ENCODE results near the gene MBD3L3. TPM values are rescaled to one million over a fixed set of nuclear protein-coding genes. Genes with fewer than 3 reads are reported as not detected.
"Not testable (repeated sequence)": the region's sequence is repeated elsewhere in the genome, so short reads cannot be mapped to it uniquely, and the experiment has no call there.

Gene MBD3L3
- total RNA-seq = not detected

GRCh38 chr19:7058576-7058975 is at the start of gene MBD3L3:
MBD3L3 (minus strand) TSS chr19:7058676; CDS start chr19:7058605, 71 bp downstream.
- no CpG with 5 or more reads among the region's 8 CpGs for WGBS
- not testable (repeated sequence) for H3K27me3 ChIP-seq

GRCh38 chr19:7106711-7107657 is 48.5 kb upstream of the MBD3L3 start:
- WGBS = 86% methylated on average over 10 of the region's 10 CpGs
- DNase-seq (ENCODE audit: low spot score in 2 of 2) = no peak
- TF ChIP-seq EP300 (IDR thresholded peaks at IDR 0.05) = no peak
- TF ChIP-seq CTCF (IDR thresholded peaks at IDR 0.05) = no peak
- no peak for TF ChIP-seq POLR2AphosphoS5 (IDR thresholded peaks at IDR 0.05)
- no peak for TF ChIP-seq POLR2A (IDR thresholded peaks at IDR 0.05)
- H3K9me3 ChIP-seq = no peaks in the 10 kb centered on the region
- H3K27ac ChIP-seq = no peak overlapping the region
- H3K27me3 ChIP-seq = no peaks in the 10 kb centered on the region
- H3K4me3 ChIP-seq = no peak overlapping the region
- H3K36me3 ChIP-seq = no peaks in the 10 kb centered on the region
- H3K4me1 ChIP-seq = peaks cover 2% of the 10 kb centered on the region

More at GRCh38 chr19:7058576-7058975, at the start of gene MBD3L3:
- not testable (repeated sequence) for H3K27ac ChIP-seq; H3K4me1 ChIP-seq; H3K9me3 ChIP-seq; DNase-seq (ENCODE audit: low spot score in 2 of 2); H3K36me3 ChIP-seq; H3K4me3 ChIP-seq

- no peak overlapping the region for H3K4me3 ChIP-seq
- H3K4me1 ChIP-seq = peaks cover 2% of the 10 kb centered on the region
- no peaks in the 10 kb centered on the region for H3K9me3 ChIP-seq
- no peak for DNase-seq (ENCODE audit: low spot score in 2 of 2)
- no peaks in the 10 kb centered on the region for H3K27me3 ChIP-seq
- no peak for TF ChIP-seq EP300 (IDR thresholded peaks at IDR 0.05)
- no peak for TF ChIP-seq POLR2A (IDR thresholded peaks at IDR 0.05)
- no peak for TF ChIP-seq POLR2AphosphoS5 (IDR thresholded peaks at IDR 0.05)
- TF ChIP-seq CTCF (IDR thresholded peaks at IDR 0.05) = no peak
- no peak overlapping the region for H3K27ac ChIP-seq
- H3K36me3 ChIP-seq = no peaks in the 10 kb centered on the region
Observed at GRCh38 chr19:7104747-7105447, 46.4 kb upstream of the MBD3L3 start.

GRCh38 chr19:7101498-7102253 is 43.2 kb upstream of the MBD3L3 start:
- H3K4me3 ChIP-seq = no peak overlapping the region
- H3K36me3 ChIP-seq = no peaks in the 10 kb centered on the region
- TF ChIP-seq CTCF (IDR thresholded peaks at IDR 0.05) (no peak), EP300 (IDR thresholded peaks at IDR 0.05) (no peak), POLR2AphosphoS5 (IDR thresholded peaks at IDR 0.05) (no peak), POLR2A (IDR thresholded peaks at IDR 0.05) (no peak)
- no peaks in the 10 kb centered on the region for H3K9me3 ChIP-seq
- WGBS = 74% methylated on average over 19 of the region's 19 CpGs
- H3K27me3 ChIP-seq = no peaks in the 10 kb centered on the region
- DNase-seq (ENCODE audit: low spot score in 2 of 2) = no peak
- H3K4me1 ChIP-seq = peaks cover 7% of the 10 kb centered on the region
- no peak overlapping the region for H3K27ac ChIP-seq

DNA sequence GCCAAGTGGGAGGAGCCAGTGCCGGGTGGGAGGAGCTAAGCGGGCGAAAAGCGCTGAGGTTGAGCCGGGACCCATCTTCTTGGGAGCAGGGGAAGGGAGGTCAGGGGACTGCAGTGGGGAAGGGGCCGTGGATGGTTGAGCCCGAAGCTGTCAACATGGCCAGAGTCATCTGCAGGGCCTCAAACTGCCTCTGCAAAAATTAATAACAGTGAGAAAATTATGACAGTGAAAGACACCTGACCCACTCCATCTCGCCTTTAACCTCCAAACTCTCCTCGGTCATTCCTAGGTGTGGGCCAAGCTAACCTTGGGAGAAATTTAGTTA is 41.1 kb upstream of the MBD3L3 start:
- no peak for TF ChIP-seq POLR2AphosphoS5 (IDR thresholded peaks at IDR 0.05)
- no peak for TF ChIP-seq CTCF (IDR thresholded peaks at IDR 0.05)
- no peak for TF ChIP-seq EP300 (IDR thresholded peaks at IDR 0.05)
- TF ChIP-seq POLR2A (IDR thresholded peaks at IDR 0.05) = no peak
- peaks cover 9% of the 10 kb centered on the region for H3K9me3 ChIP-seq
- H3K36me3 ChIP-seq = no peaks in the 10 kb centered on the region
- peaks cover 7% of the 10 kb centered on the region for H3K4me1 ChIP-seq
- DNase-seq (ENCODE audit: low spot score in 2 of 2) = no peak
- no peaks in the 10 kb centered on the region for H3K27me3 ChIP-seq
- peak overlapping the region; percentile 61 for H3K4me3 ChIP-seq
- 9% methylated on average over 9 of the region's 9 CpGs for WGBS
- H3K27ac ChIP-seq = peak overlapping the region; percentile 87

All from suprapubic skin (tissue), 4 donors.